ENCODE data around the gene ZMYND8. TPM values are rescaled to one million over a fixed set of nuclear protein-coding genes. Genes with fewer than 3 reads are reported as not detected.

The ZMYND8 gene
- total RNA-seq, 1 experiment from 2014 or later, result 107 TPM

DNA sequence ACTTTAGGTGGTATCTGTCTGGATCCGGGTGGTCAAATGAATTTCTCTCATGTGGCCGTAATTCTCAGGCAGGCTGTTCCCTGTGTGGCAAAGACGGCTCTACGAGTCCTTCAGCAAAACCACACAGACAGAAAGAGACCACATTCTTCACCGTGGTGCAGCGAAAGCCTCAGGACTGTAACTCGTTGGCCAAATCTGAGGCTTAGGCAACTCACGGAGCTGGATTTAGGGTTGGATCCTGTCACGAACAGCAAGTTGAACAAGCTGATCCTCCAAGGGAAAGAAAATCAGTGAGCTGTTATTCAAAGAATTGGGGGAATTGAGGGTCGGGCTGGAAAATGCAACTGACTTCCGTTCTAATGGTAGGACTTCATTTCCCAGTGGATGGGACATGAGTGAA, 167.4 kb downstream of the ZMYND8 start:
- ChIA-PET POLR2A (ENCODE audit: unreplicated experiment) (no interaction called here), CTCF (no interaction called here)
- intact Hi-C loops (cut with micrococcal nuclease; ENCODE audit: unreplicated experiment), result no loop called here
- TF ChIP-seq EZH2 (IDR thresholded peaks at IDR 0.05; ENCODE audit: low read depth), result no peak
- TF ChIP-seq, protein P1, sequence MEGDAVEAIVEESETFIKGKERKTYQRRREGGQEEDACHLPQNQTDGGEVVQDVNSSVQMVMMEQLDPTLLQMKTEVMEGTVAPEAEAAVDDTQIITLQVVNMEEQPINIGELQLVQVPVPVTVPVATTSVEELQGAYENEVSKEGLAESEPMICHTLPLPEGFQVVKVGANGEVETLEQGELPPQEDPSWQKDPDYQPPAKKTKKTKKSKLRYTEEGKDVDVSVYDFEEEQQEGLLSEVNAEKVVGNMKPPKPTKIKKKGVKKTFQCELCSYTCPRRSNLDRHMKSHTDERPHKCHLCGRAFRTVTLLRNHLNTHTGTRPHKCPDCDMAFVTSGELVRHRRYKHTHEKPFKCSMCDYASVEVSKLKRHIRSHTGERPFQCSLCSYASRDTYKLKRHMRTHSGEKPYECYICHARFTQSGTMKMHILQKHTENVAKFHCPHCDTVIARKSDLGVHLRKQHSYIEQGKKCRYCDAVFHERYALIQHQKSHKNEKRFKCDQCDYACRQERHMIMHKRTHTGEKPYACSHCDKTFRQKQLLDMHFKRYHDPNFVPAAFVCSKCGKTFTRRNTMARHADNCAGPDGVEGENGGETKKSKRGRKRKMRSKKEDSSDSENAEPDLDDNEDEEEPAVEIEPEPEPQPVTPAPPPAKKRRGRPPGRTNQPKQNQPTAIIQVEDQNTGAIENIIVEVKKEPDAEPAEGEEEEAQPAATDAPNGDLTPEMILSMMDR (conservative IDR thresholded peaks at IDR 0.05), result no peak
- Histone ChIP-seq H3K4me3 (no peak overlapping the region), H3K9me3 (ENCODE audit: insufficient read depth, low read depth) (peaks cover 12% of the 10 kb centered on the region), H3K36me3 (ENCODE audit: low read depth) (no peaks in the 10 kb centered on the region), H3K27ac (no peak overlapping the region), H3K4me2 (no peak overlapping the region), H4K20me1 (ENCODE audit: insufficient read depth) (no peaks in the 10 kb centered on the region), H3K4me1 (replicated peaks; ENCODE audit: insufficient read depth) (peaks cover 4% of the 10 kb centered on the region; the same call in 1 of the 2 replicates), H3K9me2 (ENCODE audit: insufficient read depth) (no peaks in the 10 kb centered on the region), H3K79me2 (ENCODE audit: low read depth) (no peaks in the 10 kb centered on the region), H2AFZ (no peak overlapping the region), H3K27me3 (ENCODE audit: insufficient read depth, low read depth) (peaks cover 3% of the 10 kb centered on the region; the same call in 1 of the 2 replicates), H3F3A (ENCODE audit: insufficient read depth, low read depth) (peaks cover 8% of the 10 kb centered on the region; the same call in 1 of the 2 replicates)
- no TSS peak for BruUV-seq (replicated peaks)
- no peak for DNase-seq

DNA sequence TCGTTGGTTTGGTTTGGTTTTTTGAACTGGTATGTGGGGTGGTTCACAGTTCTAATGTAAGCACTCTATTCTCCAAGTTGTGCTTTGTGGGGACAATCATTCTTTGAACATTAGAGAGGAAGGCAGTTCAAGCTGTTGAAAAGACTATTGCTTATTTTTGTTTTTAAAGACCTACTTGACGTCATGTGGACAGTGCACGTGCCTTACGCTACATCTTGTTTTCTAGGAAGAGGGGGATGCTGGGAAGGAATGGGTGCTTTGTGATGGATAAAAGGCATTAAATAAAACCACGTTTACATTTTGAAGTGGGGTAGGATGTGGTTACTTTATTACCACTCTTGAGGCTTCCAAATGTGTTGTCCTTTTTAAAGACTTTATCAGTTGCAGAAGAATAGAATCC, 168.0 kb downstream of the ZMYND8 start:
- peaks cover 8% of the 10 kb centered on the region; the same call in 1 of the 2 replicates for H3F3A ChIP-seq (ENCODE audit: insufficient read depth, low read depth)
- H3K27me3 ChIP-seq (ENCODE audit: insufficient read depth, low read depth), result peaks cover 3% of the 10 kb centered on the region; the same call in 1 of the 2 replicates
- H3K4me3 ChIP-seq, result no peak overlapping the region
- no peaks in the 10 kb centered on the region for H3K9me2 ChIP-seq (ENCODE audit: insufficient read depth)
- peaks cover 4% of the 10 kb centered on the region; the same call in 1 of the 2 replicates for H3K4me1 ChIP-seq (replicated peaks; ENCODE audit: insufficient read depth)
- CTCF ChIA-PET, result no interaction called here
- no TSS peak for BruUV-seq (replicated peaks)
- no peak overlapping the region for H2AFZ ChIP-seq
- intact Hi-C loops (cut with micrococcal nuclease; ENCODE audit: unreplicated experiment), result no loop called here
- POLR2A ChIA-PET (ENCODE audit: unreplicated experiment), result no interaction called here
- no peaks in the 10 kb centered on the region for H3K36me3 ChIP-seq (ENCODE audit: low read depth)
- peaks cover 12% of the 10 kb centered on the region for H3K9me3 ChIP-seq (ENCODE audit: insufficient read depth, low read depth)
- TF ChIP-seq, protein P1 (conservative IDR thresholded peaks at IDR 0.05), result no peak
- TF ChIP-seq EZH2 (IDR thresholded peaks at IDR 0.05; ENCODE audit: low read depth), result no peak
- H3K27ac ChIP-seq, result no peak overlapping the region
- H3K79me2 ChIP-seq (ENCODE audit: low read depth), result no peaks in the 10 kb centered on the region
- no peak overlapping the region for H3K4me2 ChIP-seq
- H4K20me1 ChIP-seq (ENCODE audit: insufficient read depth), result no peaks in the 10 kb centered on the region
- DNase-seq, result no peak

DNA sequence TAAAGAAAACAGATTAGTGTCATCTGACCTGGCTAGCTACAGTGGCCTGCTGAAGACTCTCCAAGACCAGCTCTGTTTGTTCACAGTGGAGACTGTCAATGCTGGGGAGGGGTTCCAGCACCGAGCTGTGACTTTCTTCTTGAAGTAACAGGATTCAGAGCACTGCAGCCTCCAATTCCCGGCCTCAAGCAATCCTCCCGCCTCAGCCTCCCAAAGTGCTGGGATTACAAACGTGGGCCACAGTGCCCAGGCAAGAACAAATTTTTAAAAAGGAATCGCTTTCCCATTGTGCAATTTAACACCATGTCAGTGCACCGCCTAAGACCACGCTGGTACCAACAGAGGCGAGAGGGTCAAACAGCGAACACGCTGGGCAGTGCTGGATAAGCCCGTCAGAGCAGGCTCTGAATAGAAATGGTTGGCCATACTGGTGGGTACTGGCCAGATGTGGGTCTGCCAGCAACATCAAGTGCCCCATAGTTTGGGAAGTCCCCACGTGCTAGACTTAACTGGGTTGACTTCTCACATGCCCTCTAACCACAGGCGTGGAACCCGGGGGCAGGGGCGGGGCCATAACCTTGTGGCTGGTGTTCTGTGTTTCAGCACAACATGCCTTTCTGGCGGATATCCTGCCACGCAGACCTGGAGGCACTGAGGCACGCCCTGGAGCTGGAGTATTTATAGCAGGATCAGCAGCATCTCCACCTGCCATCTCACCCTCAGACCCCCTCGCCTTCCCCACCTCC, 168.9 kb downstream of the ZMYND8 start:
- H3K9me2 ChIP-seq (ENCODE audit: insufficient read depth), result no peaks in the 10 kb centered on the region
- H3K4me1 ChIP-seq (replicated peaks; ENCODE audit: insufficient read depth), result peaks cover 4% of the 10 kb centered on the region; the same call in 1 of the 2 replicates
- H3F3A ChIP-seq (ENCODE audit: insufficient read depth, low read depth), result peaks cover 8% of the 10 kb centered on the region; the same call in 1 of the 2 replicates
- BruUV-seq (replicated peaks), result no TSS peak
- CTCF ChIA-PET, result no interaction called here
- no peaks in the 10 kb centered on the region for H3K36me3 ChIP-seq (ENCODE audit: low read depth)
- no peak overlapping the region for H3K4me3 ChIP-seq
- H2AFZ ChIP-seq, result no peak overlapping the region
- POLR2A ChIA-PET (ENCODE audit: unreplicated experiment), result interaction anchor here (0.7 kb wide), 1 partner anchor 1292 kb away, joined by 6 read pairs; no protein-coding TSS in a partner anchor
- peaks cover 3% of the 10 kb centered on the region; the same call in 1 of the 2 replicates for H3K27me3 ChIP-seq (ENCODE audit: insufficient read depth, low read depth)
- H3K27ac ChIP-seq, result no peak overlapping the region
- H3K4me2 ChIP-seq, result no peak overlapping the region
- no peak for DNase-seq
- H3K9me3 ChIP-seq (ENCODE audit: insufficient read depth, low read depth), result peaks cover 12% of the 10 kb centered on the region
- no peaks in the 10 kb centered on the region for H3K79me2 ChIP-seq (ENCODE audit: low read depth)
- intact Hi-C loops (cut with micrococcal nuclease; ENCODE audit: unreplicated experiment), result no loop called here
- no peaks in the 10 kb centered on the region for H4K20me1 ChIP-seq (ENCODE audit: insufficient read depth)
- TF ChIP-seq EZH2 (IDR thresholded peaks at IDR 0.05; ENCODE audit: low read depth), result no peak
- TF ChIP-seq, protein P1 (conservative IDR thresholded peaks at IDR 0.05), result no peak
